Heart left ventricle (tissue), 16 donors: Measurements from ENCODE around the gene TBXA2R. TPM values are rescaled to one million over a fixed set of nuclear protein-coding genes. Genes with fewer than 3 reads are reported as not detected.

Experiments
- ATAC-seq, 4 donors: fragments of 200-7000 bp; cut with Tn5 transposase; one replicate each; pipeline ENCODE4 v1.9.1; 2020 to 2022; ENCODE audit warnings: moderate library complexity in 4 of 4, mild to moderate bottlenecking in 3 of 4, moderate number of reproducible peaks in 1 of 4
- DNase-seq, 5 donors: peaks; one replicate each; pipeline ENCODE4 v3.0.0-alpha.2; 2020
- H3K27ac ChIP-seq, 12 donors: fragments of 200-600 bp; sonication (generic) in 4 of 12; one replicate each; pipeline versions ENCODE4 v1.5.0 to v1.8.0; 2016 to 2022; ENCODE audit warnings: mild to moderate bottlenecking in 2 of 12
- H3K27me3 ChIP-seq, 9 donors: fragments of 200-600 bp; sonication (generic) in 2 of 9; one replicate each; pipeline versions ENCODE4 v1.5.1 to v1.8.0; 2016 to 2022; ENCODE audit warnings: mild to moderate bottlenecking in 3 of 9
- H3K36me3 ChIP-seq, 9 donors: fragments of 200-600 bp; sonication (generic) in 2 of 9; one replicate each; pipeline versions ENCODE4 v1.5.0 to v1.8.0; 2018 to 2022; ENCODE audit warnings: mild to moderate bottlenecking in 2 of 9
- H3K4me1 ChIP-seq, 12 donors: fragments of 200-600 bp; sonication (generic) in 4 of 12; one replicate each; pipeline versions ENCODE4 v1.5.0 to v1.8.0; 2016 to 2022; ENCODE audit warnings: mild to moderate bottlenecking in 3 of 12
- H3K4me3 ChIP-seq, 12 donors: fragments of 200-600 bp; sonication (generic) in 4 of 12; one replicate each; pipeline versions ENCODE4 v1.5.0 to v1.8.0; 2017 to 2022; ENCODE audit warnings: mild to moderate bottlenecking in 9 of 12, moderate library complexity in 4 of 12
- H3K9me3 ChIP-seq, 12 donors: fragments of 200-600 bp; sonication (generic) in 4 of 12; one replicate each; pipeline versions ENCODE4 v1.5.0 to v1.8.0; 2016 to 2022; ENCODE audit warnings: mild to moderate bottlenecking in 1 of 12
- POLR2A ChIP-seq, 2 donors: fragments of 450-650 bp; IDR thresholded peaks; one replicate each; pipeline ENCODE4 v1.6.1; 2017; ENCODE audit warnings: antibody characterized with exemption in 2 of 2, mild to moderate bottlenecking in 2 of 2, moderate library complexity in 2 of 2
- WGBS, 4 donors: extraction: QIAGEN DNeasy Blood & Tissue Kit in 2 of 4; methylation state at CpG; one replicate each; pipeline versions ENCODE4 v1.1.5 to v1.1.7; 2013 to 2018; 5-methylcytosine and 5-hydroxymethylcytosine counted together
- intact Hi-C, 10 donors: fragments of 100-400 bp; cut with DNase I; formaldehyde crosslinking; loops; one replicate each; pipeline versions ENCODE4 v1.11.1 to v1.14.2; 2022
- polyA plus RNA-seq, 2 donors: library from polyadenylated mRNA; stranded (reverse); fragments of 200-250 nt; gene quantifications; one replicate each; pipeline ENCODE4 v1.2.3, GENCODE V29; 2013
- total RNA-seq, 9 donors: library from RNA; depleted of rRNA in 2 of 9; stranded (reverse); fragments of >200 nt in 2 of 9; fragmentation: NEBNext Ultra II Directional in 3 of 9; extraction: Animal tissue kit (Norgen Biotek cat#: 25700) in 3 of 9; gene quantifications; one replicate each; pipeline versions ENCODE4 v1.1.0 to v1.2.4, GENCODE V29; 2016 to 2023
- TF ChIP-seq, protein P1 (sequence below), 12 donors: fragments of 200-600 bp; sonication (generic) in 4 of 12; IDR thresholded peaks; one replicate each; pipeline versions ENCODE4 v1.5.0 to v1.8.0; 2018 to 2022; ENCODE audit warnings: antibody characterized with exemption in 12 of 12, mild to moderate bottlenecking in 5 of 12
- donor health status: ischemic (EF 13 %, LVEDD 7.1; RV severe dilation, severe dysfunction).
- donor health status: healthy with polysubstance abuse.
- donor health status: DM: no; HTN: yes; CAD: no.
- donor health status: DM: no; HTN: no; CAD: no.
- donor health status: ischemic (EF 25% LVEDD 6.9; RV normal size, moderate dysfunction).
- donor health status: ischemic (EF 25% LVEDD 5.7; RV mildly dilated, moderate dysfunction).
- donor health status: healthy.
- donor health status: DM: yes; HTN: yes; CAD: no.
- donor health status: ischemic (EF 35%, LVEDD 5.7; RV mildly dilated, moderate dysfunction).
- donor health status: nonischemic (EF 11% LVEDD 7.7; RV severe dilation, severe dysfunction).
- donor health status: DM: yes; HTN: yes; CAD: no.
- donor health status: PGD.
- donor health status: ischemic (EF 29% LVEDD 5.4; RV normal size, mild dysfunction).
- donor health status: nonischemic (EF 23%, LVEDD 6.1; RV moderate dilation, normal function).

The TBXA2R gene
- total and polyA plus RNA-seq, 11 donors, result 1.9 to 5.1 (median 2.9) TPM

DNA sequence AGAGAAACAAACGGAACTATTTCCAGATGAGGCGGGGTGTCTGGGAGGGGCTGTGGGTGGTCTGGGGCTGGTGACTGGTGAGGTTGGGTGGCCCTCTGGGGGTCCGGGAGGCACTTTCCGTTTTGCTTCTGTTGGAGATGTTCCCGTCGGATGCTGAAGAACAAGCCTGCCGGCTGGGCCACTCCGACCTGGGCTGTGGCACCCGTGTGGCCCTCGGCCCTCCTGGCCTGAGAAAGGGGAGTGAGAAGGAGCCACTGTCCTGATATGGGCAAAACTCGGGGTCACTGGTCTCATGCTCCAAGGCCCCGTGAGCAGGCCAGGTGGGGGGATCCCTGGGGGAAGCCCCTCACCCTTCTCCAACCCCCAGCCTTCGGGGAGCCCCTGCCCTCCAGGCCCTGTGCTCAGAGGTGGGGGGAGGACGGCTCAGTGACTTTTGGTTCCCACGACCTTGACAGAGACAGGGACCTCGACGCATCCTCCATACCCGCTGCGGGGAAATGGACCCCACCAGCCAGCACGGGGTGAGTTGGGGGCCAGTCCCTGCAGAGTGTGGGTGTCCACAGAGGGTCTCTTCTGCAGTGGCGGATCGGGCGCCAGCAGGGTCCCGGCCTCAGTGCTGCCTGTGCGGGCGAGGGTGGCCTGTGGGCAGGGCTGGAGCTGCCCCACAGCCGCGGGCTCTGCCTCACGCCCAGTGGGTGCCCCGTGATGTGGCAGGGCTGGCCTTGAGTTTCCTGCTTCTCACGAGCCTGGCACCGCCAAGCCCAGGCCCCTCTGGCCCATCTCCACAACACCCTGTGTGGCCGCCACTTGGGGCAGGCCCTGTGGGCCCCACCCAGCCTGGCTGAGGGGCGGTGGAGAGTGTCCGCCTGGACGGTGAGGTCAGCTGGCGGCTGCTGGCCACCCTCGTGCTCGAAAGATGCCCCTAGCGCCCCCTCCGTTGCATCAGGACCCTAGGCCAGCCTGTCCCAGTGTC is 4.4 kb upstream of the TBXA2R start:
- Histone ChIP-seq H3K9me3 (no peaks in the 10 kb centered on the region), H3K4me3 (no peak overlapping the region), H3K27me3 (peaks cover 0 to 11% (median 0%) of the 10 kb centered on the region in 9 donors), H3K27ac (peak overlapping the region in 10 of 12 donors; percentile 57 to 97 (median 86)), H3K36me3 (peaks cover 0 to 42% (median 21%) of the 10 kb centered on the region in 9 donors), H3K4me1 (peaks cover 5 to 44% (median 33%) of the 10 kb centered on the region in 12 donors)
- DNase-seq, result peak in 2 of 5 donors; percentile 13 to 49
- intact Hi-C loops, result loop anchor here in 2 of 10 donors (10.0 kb wide), 2 partner anchors 56 to 306 kb away; partner anchors contain the start of gene MFSD12 (in 1 of the 2)
- TF ChIP-seq POLR2A (IDR thresholded peaks at IDR 0.05), result no peak
- TF ChIP-seq, protein P1, sequence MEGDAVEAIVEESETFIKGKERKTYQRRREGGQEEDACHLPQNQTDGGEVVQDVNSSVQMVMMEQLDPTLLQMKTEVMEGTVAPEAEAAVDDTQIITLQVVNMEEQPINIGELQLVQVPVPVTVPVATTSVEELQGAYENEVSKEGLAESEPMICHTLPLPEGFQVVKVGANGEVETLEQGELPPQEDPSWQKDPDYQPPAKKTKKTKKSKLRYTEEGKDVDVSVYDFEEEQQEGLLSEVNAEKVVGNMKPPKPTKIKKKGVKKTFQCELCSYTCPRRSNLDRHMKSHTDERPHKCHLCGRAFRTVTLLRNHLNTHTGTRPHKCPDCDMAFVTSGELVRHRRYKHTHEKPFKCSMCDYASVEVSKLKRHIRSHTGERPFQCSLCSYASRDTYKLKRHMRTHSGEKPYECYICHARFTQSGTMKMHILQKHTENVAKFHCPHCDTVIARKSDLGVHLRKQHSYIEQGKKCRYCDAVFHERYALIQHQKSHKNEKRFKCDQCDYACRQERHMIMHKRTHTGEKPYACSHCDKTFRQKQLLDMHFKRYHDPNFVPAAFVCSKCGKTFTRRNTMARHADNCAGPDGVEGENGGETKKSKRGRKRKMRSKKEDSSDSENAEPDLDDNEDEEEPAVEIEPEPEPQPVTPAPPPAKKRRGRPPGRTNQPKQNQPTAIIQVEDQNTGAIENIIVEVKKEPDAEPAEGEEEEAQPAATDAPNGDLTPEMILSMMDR (IDR thresholded peaks at IDR 0.05), result no peak
- WGBS, 4 donors, result 79 to 88% (median 82%) methylated on average over 19 to 41 of the region's 41 CpGs
- ATAC-seq, result no peak

DNA sequence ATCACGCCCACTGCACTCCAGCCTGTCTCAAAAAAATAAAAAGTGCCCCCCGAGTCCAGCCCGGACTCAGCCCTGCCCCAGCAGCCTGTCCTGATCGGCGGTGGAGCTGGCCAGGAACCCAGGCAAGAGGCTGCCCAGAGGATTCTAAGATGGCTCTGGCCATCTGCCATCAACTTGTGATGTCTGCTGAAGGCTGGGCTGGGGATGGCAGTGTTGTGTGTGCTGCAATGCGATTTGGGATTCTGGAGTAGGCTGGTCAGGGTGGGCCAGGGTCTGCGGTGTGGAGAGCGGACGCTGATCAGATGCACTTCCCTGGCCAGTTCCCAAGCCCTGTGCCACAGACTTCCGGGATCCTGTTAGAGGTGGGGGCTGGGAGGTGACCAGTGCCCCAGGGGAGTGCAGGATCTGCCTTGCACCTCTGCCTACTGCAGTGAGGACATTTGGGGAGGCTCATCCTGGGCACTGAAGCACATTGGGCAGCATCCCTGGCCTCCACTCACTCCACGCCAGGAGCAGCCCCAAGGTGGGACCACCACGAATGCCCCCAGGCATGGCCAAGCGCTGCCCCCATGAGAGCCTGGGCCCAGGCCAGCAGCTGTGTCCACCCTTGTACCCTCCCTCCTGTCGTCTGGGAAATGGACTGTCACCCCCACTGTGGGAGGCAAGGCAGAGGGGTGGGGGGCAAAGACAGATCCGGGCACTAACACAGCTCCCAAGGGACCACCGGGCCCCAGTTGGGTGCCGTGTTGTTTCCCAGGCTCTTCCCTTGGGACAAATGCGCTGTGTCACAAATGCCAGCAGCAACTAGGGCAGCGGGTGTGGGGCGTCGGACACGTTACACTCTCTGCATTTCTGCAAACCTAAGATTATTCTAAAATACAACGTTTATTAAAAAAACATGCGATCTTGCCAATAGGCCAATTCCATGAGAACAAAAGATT is 3.4 kb upstream of the TBXA2R start:
- DNase-seq (peak in 2 of 5 donors; percentile 14 to 33), ATAC-seq (no peak)
- H3K27ac ChIP-seq, result peak overlapping the region; percentile 36 to 97 (median 87)
- intact Hi-C loops, result loop anchor here in 2 of 10 donors (10.0 kb wide), 2 partner anchors 55 to 305 kb away; partner anchors contain the start of gene MFSD12 (in 1 of the 2)
- no peak for TF ChIP-seq POLR2A (IDR thresholded peaks at IDR 0.05)
- TF ChIP-seq, protein P1 (IDR thresholded peaks at IDR 0.05), result no peak
- no peak overlapping the region for H3K4me3 ChIP-seq
- peaks cover 0 to 11% (median 0%) of the 10 kb centered on the region in 9 donors for H3K27me3 ChIP-seq
- no peaks in the 10 kb centered on the region for H3K9me3 ChIP-seq
- peaks cover 5 to 51% (median 37%) of the 10 kb centered on the region in 12 donors for H3K4me1 ChIP-seq
- peaks cover 0 to 36% (median 18%) of the 10 kb centered on the region in 9 donors for H3K36me3 ChIP-seq
- WGBS, 4 donors, result 62 to 75% (median 67%) methylated on average over 18 to 24 of the region's 24 CpGs

DNA sequence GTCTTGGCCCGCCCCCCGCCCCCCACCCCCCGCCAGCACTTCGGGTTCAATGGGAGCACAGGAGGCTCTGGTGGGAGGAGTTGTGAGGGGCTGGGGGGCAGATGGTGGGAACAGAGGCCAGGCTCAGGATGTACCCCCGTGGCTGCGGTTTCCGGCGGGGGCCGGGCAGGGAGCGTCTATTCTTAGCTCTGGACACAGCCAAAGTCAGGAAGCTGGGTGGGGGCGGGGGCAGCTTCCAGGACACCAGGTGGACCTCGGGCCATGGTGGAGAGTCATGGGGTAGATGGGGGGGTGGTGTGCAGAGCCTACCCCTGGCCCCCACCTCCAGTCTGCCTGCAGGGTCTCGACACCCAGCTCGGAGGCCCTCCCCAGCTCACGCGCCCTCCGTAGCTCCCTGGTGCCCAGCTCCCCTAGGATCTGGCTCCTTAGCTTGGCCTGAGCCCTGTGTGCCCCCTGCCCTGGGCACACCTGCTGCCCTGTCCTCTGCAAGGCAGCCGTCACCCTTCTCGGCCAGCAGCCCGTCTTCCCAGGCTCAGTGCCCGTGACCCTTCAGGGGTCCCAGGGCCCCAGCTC is 2.2 kb upstream of the TBXA2R start:
- Histone ChIP-seq H3K4me3 (no peak overlapping the region), H3K9me3 (no peaks in the 10 kb centered on the region), H3K36me3 (peaks cover 0 to 32% (median 18%) of the 10 kb centered on the region in 9 donors), H3K4me1 (peaks cover 5 to 58% (median 38%) of the 10 kb centered on the region in 12 donors), H3K27ac (peak overlapping the region; percentile 64 to 97 (median 87)), H3K27me3 (peaks cover 0 to 11% (median 0%) of the 10 kb centered on the region in 9 donors)
- WGBS, 4 donors, result 36 to 50% (median 42%) methylated on average over 10 to 21 of the region's 21 CpGs
- intact Hi-C loops, result no loop called here
- ATAC-seq, result peak; percentile 25 to 65 (median 31)
- TF ChIP-seq, protein P1 (IDR thresholded peaks at IDR 0.05), result no peak
- no peak for TF ChIP-seq POLR2A (IDR thresholded peaks at IDR 0.05)
- peak in 4 of 5 donors; percentile 69 to 74 (median 72) for DNase-seq
